ENCODE measurements around the gene TP53TG5.

Gene TP53TG5

GRCh38 chr20:45405571-45406259 is 27.6 kb upstream of the TP53TG5 start:
- DNase-seq (ENCODE audit: low read depth in 2 of 2): no peak

- no peak for DNase-seq (ENCODE audit: low read depth in 2 of 2)
Measured at GRCh38 chr20:45404438-45404837, 26.3 kb upstream of the TP53TG5 start.

- no peak for DNase-seq (ENCODE audit: low read depth in 2 of 2)
Measured at GRCh38 chr20:45402946-45403345, 24.8 kb upstream of the TP53TG5 start.

GRCh38 chr20:45400346-45401031 is 22.4 kb upstream of the TP53TG5 start:
- DNase-seq (ENCODE audit: low read depth in 2 of 2): no peak

GRCh38 chr20:45399018-45399417 is 20.9 kb upstream of the TP53TG5 start:
- DNase-seq (ENCODE audit: low read depth in 2 of 2): no peak

DNA sequence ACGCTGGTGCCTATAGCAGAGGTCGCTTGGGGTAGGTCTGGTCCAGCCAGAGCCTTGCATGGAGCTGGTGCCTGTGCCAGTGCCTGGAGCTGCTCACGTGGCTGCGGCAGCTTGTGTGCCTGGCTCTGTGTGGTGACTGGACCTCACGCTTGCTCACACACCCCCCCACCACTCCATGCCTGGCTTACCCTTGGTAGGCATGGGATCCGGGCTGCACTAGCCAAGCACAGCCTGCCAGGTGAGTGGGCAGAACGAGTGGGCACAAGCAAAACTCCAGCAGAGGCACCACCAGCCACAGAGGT is 16.9 kb upstream of the TP53TG5 start:
- DNase-seq (ENCODE audit: low read depth in 2 of 2): no peak

GRCh38 chr20:45394221-45395113 is 16.3 kb upstream of the TP53TG5 start:
- no peak for DNase-seq (ENCODE audit: low read depth in 2 of 2)

DNA sequence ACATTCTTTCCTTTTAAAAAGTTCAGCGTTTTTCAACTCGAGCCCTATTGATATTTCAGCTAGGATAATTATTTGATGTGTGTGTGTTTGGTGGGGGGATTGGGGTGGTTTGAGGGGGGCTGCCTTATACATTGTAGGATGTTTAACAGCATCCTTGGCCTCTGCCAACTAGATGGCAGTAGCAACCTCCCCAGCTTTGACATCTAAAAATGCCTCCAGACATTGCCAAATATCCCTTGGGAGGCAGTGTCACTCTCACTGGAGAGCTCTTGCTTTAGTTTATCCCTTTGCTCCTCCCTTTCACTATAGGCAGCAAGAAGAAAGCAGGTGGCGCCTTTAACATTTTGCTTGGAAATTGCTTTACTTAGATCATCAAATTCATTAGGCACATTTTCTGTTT is 14.6 kb upstream of the TP53TG5 start:
- no peak for DNase-seq (ENCODE audit: low read depth in 2 of 2)

- no peak for DNase-seq (ENCODE audit: low read depth in 2 of 2)
Measured at GRCh38 chr20:45391559-45391958, 13.4 kb upstream of the TP53TG5 start.

DNA sequence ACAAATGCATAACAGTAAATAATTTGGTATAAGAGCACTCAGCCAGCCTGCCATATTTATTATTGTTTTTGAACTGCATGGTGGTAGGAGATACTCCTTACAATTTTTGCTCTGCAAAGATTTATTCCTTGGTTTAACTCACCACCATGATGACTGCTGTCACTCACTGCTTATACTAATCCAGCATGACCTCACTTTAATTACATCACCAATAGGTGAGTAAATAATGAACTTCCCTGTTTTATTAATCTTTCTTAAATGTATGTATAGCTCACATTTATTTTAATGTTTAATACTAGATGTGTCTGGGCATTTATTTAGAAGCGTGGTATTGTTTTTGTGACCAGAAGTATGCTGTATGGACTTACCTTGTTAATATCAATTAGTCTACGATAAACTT is 12.8 kb upstream of the TP53TG5 start:
- DNase-seq (ENCODE audit: low read depth in 2 of 2): no peak

- DNase-seq (ENCODE audit: low read depth in 2 of 2): no peak
Measured at GRCh38 chr20:45387274-45387673, 9.1 kb upstream of the TP53TG5 start.

- DNase-seq (ENCODE audit: low read depth in 2 of 2): no peak
Measured at GRCh38 chr20:45377269-45377668, 856 bp downstream of the TP53TG5 start.

DNA sequence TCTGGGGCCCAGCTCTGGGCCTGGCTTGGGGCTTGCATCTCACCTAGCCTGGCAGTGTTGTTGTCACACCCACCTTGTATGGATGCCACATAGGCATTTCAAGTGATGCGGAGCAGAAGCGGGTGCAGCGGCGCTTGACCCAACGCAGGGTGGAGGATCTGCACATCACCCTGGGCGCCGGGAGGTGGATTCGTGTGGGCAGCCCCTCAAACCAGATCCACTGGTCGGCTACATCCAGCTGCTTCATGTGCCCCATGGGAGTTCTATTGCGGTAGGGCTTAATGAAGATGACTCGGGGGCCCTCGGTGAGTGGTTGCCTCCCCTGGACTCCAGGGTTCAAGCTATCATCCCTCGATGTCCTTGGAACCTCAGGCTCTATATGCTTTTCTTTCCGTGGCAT is 3.2 kb downstream of the TP53TG5 start:
- no peak for DNase-seq (ENCODE audit: low read depth in 2 of 2)

- DNase-seq (ENCODE audit: low read depth in 2 of 2): no peak
Measured at GRCh38 chr20:45374101-45374467, 4.0 kb downstream of the TP53TG5 start.

GRCh38 chr20:45373353-45374100 is 4.6 kb downstream of the TP53TG5 start:
- peak; percentile 76 to 84 for DNase-seq (ENCODE audit: low read depth in 2 of 2)

DNA sequence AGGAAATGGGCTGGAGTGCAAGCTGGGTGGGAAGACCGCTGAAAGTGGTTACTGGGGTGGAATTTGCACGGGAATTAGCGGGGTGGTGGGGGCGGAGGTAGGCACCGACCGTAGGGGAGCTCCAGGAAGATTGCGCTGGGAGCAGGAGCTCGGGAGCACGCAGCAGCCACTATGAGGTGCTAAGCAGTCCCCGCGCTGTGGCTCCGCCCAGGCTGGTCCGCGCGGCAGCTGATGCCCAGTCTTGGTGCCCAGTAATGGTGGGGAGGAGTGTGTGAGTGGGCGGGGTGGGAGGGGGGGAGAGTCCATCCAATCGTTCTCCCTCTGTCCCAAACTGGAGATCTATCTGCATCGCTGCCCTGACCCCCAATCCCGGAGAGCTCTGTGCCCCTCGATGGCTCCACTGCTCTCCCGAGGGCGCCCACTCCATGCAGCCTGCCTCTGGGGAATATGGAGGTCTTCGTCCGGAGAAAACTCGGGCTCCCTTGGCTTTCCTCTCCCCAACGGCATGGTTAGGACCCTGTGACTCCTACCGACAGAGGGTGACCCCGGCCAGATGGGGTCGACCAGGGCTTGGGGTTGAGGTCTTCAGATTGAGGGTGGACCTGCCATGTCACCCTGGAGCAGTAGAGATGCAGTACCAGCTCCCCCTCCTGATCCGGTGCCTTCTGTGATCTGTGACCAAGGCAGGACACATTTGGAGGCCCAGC is 5.3 kb downstream of the TP53TG5 start:
- DNase-seq (ENCODE audit: low read depth in 2 of 2): no peak

DNA sequence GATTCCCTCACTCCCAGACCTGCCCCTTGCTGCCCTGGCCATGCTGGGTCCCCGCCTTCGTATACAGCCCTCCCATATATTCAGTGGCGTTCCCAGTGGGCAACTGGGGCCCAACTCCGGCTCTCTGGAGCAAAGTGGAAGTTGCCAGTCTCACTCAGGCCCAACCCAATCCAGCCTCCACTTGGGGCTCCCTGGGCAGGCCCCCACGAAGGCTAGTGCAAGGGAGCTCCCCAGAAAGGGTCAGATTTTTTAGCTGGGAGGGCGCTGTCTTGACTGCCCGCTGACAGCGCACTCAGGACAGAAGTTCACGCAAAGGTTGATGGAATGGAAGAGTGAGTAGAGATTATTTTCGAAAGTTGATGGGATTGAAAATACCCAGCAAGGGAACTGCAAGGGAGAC is 5.9 kb downstream of the TP53TG5 start:
- no peak for DNase-seq (ENCODE audit: low read depth in 2 of 2)

DNA sequence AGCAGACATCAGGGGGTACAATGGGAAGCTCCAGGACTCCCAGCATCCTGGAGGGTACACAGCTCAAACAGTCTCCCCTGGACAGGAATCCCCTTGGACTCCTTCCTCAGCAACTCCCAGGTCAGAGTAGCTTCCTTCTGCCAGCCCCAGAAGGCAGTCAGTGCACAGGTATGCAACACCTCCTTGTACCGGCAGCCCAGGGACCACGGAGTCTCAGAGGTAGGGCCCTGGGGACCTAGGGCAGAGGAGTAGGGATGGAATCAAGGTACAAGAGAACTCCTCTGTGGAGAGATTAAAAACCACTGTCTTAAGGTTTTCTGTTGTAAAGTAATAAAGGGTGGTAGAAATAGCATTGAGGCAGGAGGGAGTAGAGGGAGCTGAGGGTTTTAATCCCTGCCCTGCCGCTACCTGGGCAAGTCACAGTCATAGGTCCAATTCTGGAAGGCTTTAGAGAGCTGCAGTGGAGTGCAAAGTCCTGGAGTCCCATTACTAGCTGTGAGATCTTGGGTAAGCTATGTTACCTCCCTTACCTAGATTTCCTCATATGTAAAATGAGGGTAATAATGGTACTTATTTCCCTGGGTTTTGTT is 7.5 kb downstream of the TP53TG5 start:
- no peak for DNase-seq (ENCODE audit: low read depth in 2 of 2)

DNA sequence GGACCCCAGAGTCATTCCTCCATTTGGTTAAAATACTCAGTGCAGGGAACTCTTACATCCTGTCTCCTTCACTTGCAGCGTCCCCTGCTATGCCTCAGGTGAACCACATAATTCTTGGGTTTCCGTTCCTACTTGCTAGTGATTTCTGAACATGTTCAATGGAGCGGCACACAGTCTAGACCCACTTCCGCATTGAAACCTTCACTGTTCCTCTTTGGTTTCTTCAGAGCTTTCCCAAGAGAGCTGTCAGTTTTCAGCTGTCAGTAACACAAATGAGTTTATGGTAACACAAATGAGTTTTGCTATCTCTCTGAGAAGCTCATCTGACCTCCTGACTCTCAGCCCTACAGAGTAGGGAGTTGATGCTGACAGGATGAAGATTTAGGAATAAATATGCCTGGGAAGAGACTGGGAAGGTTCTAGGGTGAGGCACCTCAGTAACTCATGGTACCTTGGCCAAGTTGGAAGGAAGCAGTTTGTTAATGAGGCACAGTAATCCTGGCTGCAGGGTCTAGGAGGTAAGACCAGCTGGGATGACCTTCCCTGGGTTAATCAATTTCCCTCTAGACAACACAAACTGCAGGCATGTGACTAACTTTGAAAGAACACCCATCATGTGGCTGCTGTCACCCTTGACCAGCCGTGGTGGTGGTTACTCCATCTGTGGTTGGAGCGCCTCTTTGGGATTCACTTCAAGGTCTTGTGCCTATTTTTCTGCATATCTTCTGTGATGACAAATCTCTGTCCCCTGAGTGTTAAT is 9.7 kb downstream of the TP53TG5 start:
- DNase-seq (ENCODE audit: low read depth in 2 of 2): no peak

- no peak for DNase-seq (ENCODE audit: low read depth in 2 of 2)
Measured at GRCh38 chr20:45367126-45367525, 11.0 kb downstream of the TP53TG5 start.

Data from stimulated activated CD4-positive, alpha-beta T cell treated with anti-CD3 and anti-CD28 coated beads, Interleukin-1b, Interleukin-23, amount 100 ng/mL, for 1 hour (primary cell).